H1 (cell line): ENCODE data around the gene NAT9. TPM values are rescaled to one million over a fixed set of nuclear protein-coding genes. Genes with fewer than 3 reads are reported as not detected.
A peak's percentile ranks its signal among the peaks of the same experiment; 100 is the strongest.

ENCODE experiments used
- CTCF ChIA-PET: fragments of 300-600 bp; sonication (Branson Sonifier 250); formaldehyde crosslinking; loops from one replicate; lab custom pipeline; 2021; ENCODE audit not compliant: partially characterized antibody; lab: Charles Lee
- POLR2A ChIA-PET: fragments of 300-600 bp; sonication (Branson Sonifier 250); formaldehyde crosslinking; loops from one replicate; lab custom pipeline; 2021; ENCODE audit warnings: inconsistent platforms; ENCODE audit not compliant: partially characterized antibody; lab: Charles Lee
- DNase-seq, 2 experiments: peaks; one replicate each; pipeline versions ENCODE4 v3.0.0 to v3.0.0-alpha.2; 2010 to 2022; ENCODE audit warnings: low spot score in 2 of 2, low read depth in 1 of 2, mixed read lengths in 1 of 2
- FAIRE-seq: peaks from 2 replicates; lab custom pipeline; 2011; peaks lifted over from hg19 to GRCh38; lab: Jason Lieb, UNC
- H2AFZ ChIP-seq: 2 replicates; pipeline ENCODE4 v1.8.1; 2012; ENCODE audit warnings: low read length, inconsistent platforms
- H2AK5ac ChIP-seq: 2 replicates; pipeline ENCODE4 v1.6.1; 2013; ENCODE audit warnings: low read depth, low read length
- H2BK120ac ChIP-seq: replicated peaks from 2 replicates; pipeline ENCODE3; 2013; ENCODE audit warnings: low read depth, low read length, inconsistent platforms
- H2BK12ac ChIP-seq: 2 replicates; pipeline ENCODE4 v1.6.1; 2013; ENCODE audit warnings: low read depth, low read length
- H2BK15ac ChIP-seq: 2 replicates; pipeline ENCODE4 v1.6.1; 2013; ENCODE audit warnings: low read length
- H2BK20ac ChIP-seq: 2 replicates; pipeline ENCODE4 v1.6.1; 2013; ENCODE audit warnings: low read length
- H2BK5ac ChIP-seq: 2 replicates; pipeline ENCODE4 v1.6.1; 2013; ENCODE audit warnings: low read depth, low read length
- H3K14ac ChIP-seq: 2 replicates; pipeline ENCODE4 v1.6.1; 2013; ENCODE audit warnings: inconsistent platforms; ENCODE audit not compliant: insufficient read length
- H3K18ac ChIP-seq: 2 replicates; pipeline ENCODE4 v1.6.1; 2013; ENCODE audit warnings: low read length; ENCODE audit errors: extremely low read depth
- H3K23ac ChIP-seq: 2 replicates; pipeline ENCODE4 v1.6.1; 2013; ENCODE audit warnings: inconsistent platforms; ENCODE audit not compliant: insufficient read length
- H3K23me2 ChIP-seq: 2 replicates; pipeline ENCODE4 v1.6.1; 2013; ENCODE audit warnings: low read depth, low read length
- H3K27ac ChIP-seq: 2 replicates; pipeline ENCODE4 v1.6.1; 2011; ENCODE audit warnings: low read depth, low read length, inconsistent platforms
- H3K27me3 ChIP-seq, 4 experiments: replicated peaks in 1 of 4; 1 replicate in 1 of 4; 2 replicates in 3 of 4; pipeline versions ENCODE4 v1.6.1 to v1.8.1; 2011 to 2013; ENCODE audit warnings: low read length in 3 of 4, mild to moderate bottlenecking in 3 of 4, inconsistent platforms in 2 of 4, mixed read lengths in 2 of 4, moderate library complexity in 1 of 4; ENCODE audit not compliant: control insufficient read depth in 3 of 4, insufficient read depth in 3 of 4; ENCODE audit errors: extremely low read depth in 1 of 4
- H3K36me3 ChIP-seq, 4 experiments: 2 replicates each; pipeline versions ENCODE4 v1.6.1 to v1.8.1; 2011 to 2013; ENCODE audit warnings: mild to moderate bottlenecking in 4 of 4, low read length in 3 of 4, moderate library complexity in 2 of 4, control low read depth in 1 of 4, inconsistent platforms in 1 of 4; ENCODE audit not compliant: insufficient read depth in 4 of 4, control insufficient read depth in 2 of 4
- H3K4ac ChIP-seq: replicated peaks from 2 replicates; pipeline ENCODE3; 2013; ENCODE audit warnings: low read length, low read depth, mixed read lengths, inconsistent platforms; ENCODE audit not compliant: insufficient read length
- H3K4me1 ChIP-seq, 4 experiments: replicated peaks in 1 of 4; 1 replicate in 1 of 4; 2 replicates in 3 of 4; pipeline versions ENCODE4 v1.6.1 to v1.8.1; 2011 to 2013; ENCODE audit warnings: low read length in 3 of 4, inconsistent platforms in 2 of 4, mixed read lengths in 1 of 4; ENCODE audit not compliant: insufficient read depth in 4 of 4, control insufficient read depth in 3 of 4
- H3K4me2 ChIP-seq, 2 experiments: 2 replicates each; pipeline versions ENCODE4 v1.6.1 to v1.8.1; 2011 to 2013; ENCODE audit warnings: low read depth in 2 of 2, low read length in 2 of 2, control low read depth in 1 of 2, inconsistent platforms in 1 of 2, mild to moderate bottlenecking in 1 of 2; ENCODE audit not compliant: insufficient read depth in 1 of 2
- H3K4me3 ChIP-seq, 4 experiments: fragments of 200-600, 300-600 bp in 1 of 4; sonication (generic), shearing (Covaris generic), sonication (Bioruptor Twin) in 1 of 4; 2 replicates each; pipeline versions ENCODE4 v1.5.1 to v1.8.1; 2011 to 2016; ENCODE audit warnings: low read length in 4 of 4, low read depth in 3 of 4, control low read depth in 2 of 4, inconsistent platforms in 2 of 4, mild to moderate bottlenecking in 2 of 4, mixed read lengths in 1 of 4, moderate library complexity in 1 of 4; ENCODE audit not compliant: insufficient read depth in 2 of 4; ENCODE audit errors: extremely low read depth in 1 of 4
- H3K56ac ChIP-seq: replicated peaks from 2 replicates; pipeline ENCODE3; 2013; ENCODE audit warnings: low read depth, mild to moderate bottlenecking, mixed read lengths, low read length, inconsistent platforms; ENCODE audit not compliant: insufficient read length
- H3K79me1 ChIP-seq: 2 replicates; pipeline ENCODE4 v1.6.1; 2013; ENCODE audit warnings: low read depth, low read length, control low read depth
- H3K79me2 ChIP-seq, 2 experiments: 2 replicates each; pipeline versions ENCODE4 v1.6.1 to v1.8.1; 2012 to 2013; ENCODE audit warnings: low read length in 2 of 2, mild to moderate bottlenecking in 2 of 2, inconsistent platforms in 1 of 2; ENCODE audit not compliant: insufficient read depth in 2 of 2, control insufficient read depth in 1 of 2
- H3K9ac ChIP-seq, 4 experiments: replicated peaks in 1 of 4; 1 replicate in 1 of 4; 2 replicates in 3 of 4; pipeline versions ENCODE4 v1.6.1 to v1.8.1; 2011 to 2013; ENCODE audit warnings: low read depth in 3 of 4, low read length in 3 of 4, control low read depth in 2 of 4, mild to moderate bottlenecking in 2 of 4, moderate library complexity in 2 of 4, inconsistent platforms in 1 of 4; ENCODE audit errors: extremely low read depth in 1 of 4
- H3K9me3 ChIP-seq, 2 experiments: 2 replicates each; pipeline versions ENCODE4 v1.6.1 to v1.8.1; 2012 to 2013; ENCODE audit warnings: mild to moderate bottlenecking in 2 of 2, moderate library complexity in 2 of 2, control low read depth in 1 of 2, inconsistent platforms in 1 of 2, low read depth in 1 of 2, low read length in 1 of 2, mixed read lengths in 1 of 2; ENCODE audit not compliant: insufficient read depth in 2 of 2
- H4K20me1 ChIP-seq, 2 experiments: replicated peaks in 1 of 2; 2 replicates each; pipeline versions ENCODE3 to v1.8.1; 2011 to 2013; ENCODE audit warnings: inconsistent platforms in 2 of 2, low read length in 2 of 2, mild to moderate bottlenecking in 1 of 2; ENCODE audit not compliant: insufficient read depth in 2 of 2, control insufficient read depth in 1 of 2
- H4K5ac ChIP-seq: 2 replicates; pipeline ENCODE4 v1.6.1; 2013; ENCODE audit warnings: low read length, low read depth, mixed read lengths, inconsistent platforms; ENCODE audit not compliant: insufficient read length
- H4K8ac ChIP-seq: 2 replicates; pipeline ENCODE4 v1.8.0; 2013; ENCODE audit warnings: mild to moderate bottlenecking, moderate library complexity, low read length, inconsistent platforms; ENCODE audit not compliant: insufficient read depth; ENCODE audit errors: extremely low read depth
- H4K91ac ChIP-seq: replicated peaks from 2 replicates; pipeline ENCODE3; 2013; ENCODE audit warnings: low read length, mixed read lengths, inconsistent platforms; ENCODE audit not compliant: insufficient read length
- ASH2L ChIP-seq: fragments of 200-600, 300-600 bp; sonication (generic); IDR thresholded peaks from one replicate; pipeline ENCODE4 v1.7.1; 2017; ENCODE audit warnings: low read length
- PHF8 ChIP-seq: fragments of 200-600 bp; sonication (generic); conservative IDR thresholded peaks from 2 replicates; pipeline ENCODE4 v1.7.1; 2012; ENCODE audit warnings: low read depth, mild to moderate bottlenecking, inconsistent platforms, low read length, moderate library complexity
- POLR2AphosphoS5 ChIP-seq: IDR thresholded peaks from 2 replicates; pipeline ENCODE4 v1.6.1; 2011; ENCODE audit warnings: low read depth, low read length
- RFX5 ChIP-seq: IDR thresholded peaks from 2 replicates; pipeline ENCODE4 v1.6.1; 2011; ENCODE audit warnings: low read depth, low read length, improper control_type of control experiment, borderline replicate concordance
- SP4 ChIP-seq: IDR thresholded peaks from 2 replicates; pipeline ENCODE4 v1.6.1; 2012; ENCODE audit warnings: low read length, inconsistent platforms
- WGBS, 2 experiments: shearing (Covaris generic) in 1 of 2; methylation state at CpG; one replicate each; pipeline versions ENCODE4 v1.1.6 to v1.1.7; 2013 to 2015; ENCODE audit warnings: low lambda C conversion rate in 2 of 2, mixed read lengths in 2 of 2, inconsistent platforms in 1 of 2, low coverage in 1 of 2, missing lambda C conversion rate in 1 of 2; ENCODE audit not compliant: insufficient replicate concordance in 2 of 2, insufficient coverage in 1 of 2, insufficient read length in 1 of 2; ENCODE audit errors: extremely low coverage in 1 of 2, missing lambda C conversion rate in 1 of 2; 5-methylcytosine and 5-hydroxymethylcytosine counted together
- polyA plus RNA-seq, 7 experiments: library from polyadenylated mRNA; depleted of rRNA in 3 of 7; stranded (reverse) in 5 of 7; unstranded in 2 of 7; fragments of >200 nt in 5 of 7; fragments of 200-250 nt in 2 of 7; gene quantifications; 1 replicate in 5 of 7; 2 replicates in 1 of 7; 4 replicates in 1 of 7; pipeline versions ENCODE4 v1.2.1 to v1.2.3, GENCODE V29; 2011 to 2013; ENCODE audit warnings: missing spikeins in 2 of 7, mixed read lengths in 2 of 7
- total RNA-seq: library from RNA; stranded (reverse); fragmentation: NEBNext Ultra II Directional; extraction: Animal tissue kit (Norgen Biotek cat#: 25700); gene quantifications from 2 replicates; pipeline ENCODE4 v1.2.1, GENCODE V29; 2021

The NAT9 gene
- total and polyA plus RNA-seq, 2 of the 8 experiments (the other 6 are each of a cell fraction or from before 2014, with no cell fraction given): 32.3 to 42.7 TPM

DNA sequence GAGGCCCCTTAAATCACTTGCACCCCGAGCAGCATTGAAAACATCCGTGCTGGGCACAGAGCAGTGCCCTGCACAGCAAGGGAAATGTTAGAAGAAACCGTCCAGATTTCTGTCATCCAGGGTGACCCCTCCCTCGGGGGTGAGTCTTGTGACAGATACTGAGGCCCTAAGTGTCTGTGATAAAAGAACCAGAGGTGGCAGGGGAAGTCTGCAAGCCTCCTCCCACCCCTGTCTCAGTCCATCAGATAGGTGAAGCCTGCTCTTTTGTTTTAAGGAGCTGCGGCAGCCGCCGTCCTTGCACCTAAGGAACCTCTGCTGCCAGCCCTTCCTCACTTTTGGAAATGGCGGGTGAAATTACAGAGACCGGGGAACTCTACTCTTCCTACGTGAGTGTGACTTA is 845 bp upstream of the NAT9 start:
- Histone ChIP-seq H3K4me3 (peak overlapping the region; percentile 73 to 89 (median 80)), H3K18ac (no peak overlapping the region), H3K79me1 (peaks cover 8% of the 10 kb centered on the region; the same call in 1 of the 2 replicates), H3K27me3 (no peaks in the 10 kb centered on the region), H3K23me2 (peaks cover 9% of the 10 kb centered on the region), H2BK15ac (no peak overlapping the region), H3K4me1 (peaks cover 0 to 6% (median 3%) of the 10 kb centered on the region in 4 experiments; a peak in 3 of 7 replicates), H2BK12ac (no peak overlapping the region), H2BK5ac (no peak overlapping the region), H3K4ac (peak overlapping the region; percentile 21), H3K9me3 (no peaks in the 10 kb centered on the region), H3K56ac (no peak overlapping the region), H3K9ac (peak overlapping the region in 3 of 4 experiments; percentile 43 to 71 (median 55); a peak in 4 of 7 replicates), H3K36me3 (peaks cover 0 to 25% (median 14%) of the 10 kb centered on the region in 4 experiments; a peak in 6 of 8 replicates), H2AFZ (no peak overlapping the region), H2BK120ac (no peak overlapping the region), H4K5ac (no peak overlapping the region), H3K27ac (no peak overlapping the region), H3K23ac (no peak overlapping the region), H4K8ac (no peak overlapping the region), H2BK20ac (no peak overlapping the region), H3K79me2 (peaks cover 0 to 24% of the 10 kb centered on the region in 2 experiments; a peak in 2 of 4 replicates), H4K91ac (no peak overlapping the region), H4K20me1 (peaks cover 2 to 7% of the 10 kb centered on the region in 2 experiments), H3K14ac (no peak overlapping the region), H2AK5ac (no peak overlapping the region), H3K4me2 (peak overlapping the region; percentile 78 to 83)
- DNase-seq: no peak
- WGBS, 2 experiments: 59% methylated on average over 10 of the region's 10 CpGs; no CpG with 5 or more reads in 1 of the 2 experiments
- FAIRE-seq: no peak
- POLR2A ChIA-PET: interaction anchor here (0.7 to 5.6 kb wide), 12 partner anchors 10 to 290 kb away, joined by 3 to 54 read pairs (median 3); partner anchors contain the start of genes FDXR and NHERF1
- CTCF ChIA-PET: interaction anchor here (1.2 to 99.6 kb wide), 8 partner anchors 14 to 211 kb away, joined by 3 to 2981 read pairs (median 17); partner anchors contain the start of genes FDXR, GRIN2C, NHERF1 and RAB37
- no peak for TF ChIP-seq PHF8
- TF ChIP-seq RFX5: no peak
- no peak for TF ChIP-seq ASH2L
- no peak for TF ChIP-seq POLR2AphosphoS5
- 0 out of 2 replicates have a peak, but pooled peaks have one; percentile 16 for TF ChIP-seq SP4
